Retinal pigment epithelial cell (primary cell): Measurements from ENCODE around the gene LRIG2.

Source experiments
- DNase-seq: peaks from one replicate; pipeline ENCODE4 v3.0.0-alpha.2; 2010; ENCODE audit warnings: low read depth
- H3K4me3 ChIP-seq: 2 replicates; pipeline ENCODE4 v1.5.1; 2011; ENCODE audit warnings: mild to moderate bottlenecking, low read length, control low read depth, moderate library complexity
- TF ChIP-seq, protein P1 (sequence below): conservative IDR thresholded peaks from 2 replicates; pipeline ENCODE4 v1.5.1; 2011; ENCODE audit warnings: low read depth, low read length, control low read depth, inconsistent platforms

LRIG2 gene

DNA sequence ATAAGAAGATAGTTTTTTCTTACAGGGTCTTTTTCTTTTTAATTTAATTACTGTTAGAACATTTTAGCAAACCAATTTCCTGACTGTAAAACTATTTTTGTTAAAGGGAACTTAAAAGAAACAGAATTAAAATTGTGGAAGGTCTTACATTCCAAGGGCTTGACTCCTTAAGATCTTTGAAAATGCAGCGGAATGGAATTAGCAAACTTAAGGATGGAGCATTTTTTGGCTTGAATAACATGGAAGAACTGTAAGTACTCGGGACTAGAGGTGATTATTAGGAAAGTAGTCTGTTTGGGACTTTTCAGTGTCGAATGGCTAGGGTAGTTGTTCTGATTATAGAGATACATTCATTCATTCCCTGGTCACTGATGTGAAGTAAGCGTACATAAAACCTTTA lies 21.5 kb downstream of the LRIG2 start:
- no peak overlapping the region for H3K4me3 ChIP-seq
- TF ChIP-seq, protein P1, sequence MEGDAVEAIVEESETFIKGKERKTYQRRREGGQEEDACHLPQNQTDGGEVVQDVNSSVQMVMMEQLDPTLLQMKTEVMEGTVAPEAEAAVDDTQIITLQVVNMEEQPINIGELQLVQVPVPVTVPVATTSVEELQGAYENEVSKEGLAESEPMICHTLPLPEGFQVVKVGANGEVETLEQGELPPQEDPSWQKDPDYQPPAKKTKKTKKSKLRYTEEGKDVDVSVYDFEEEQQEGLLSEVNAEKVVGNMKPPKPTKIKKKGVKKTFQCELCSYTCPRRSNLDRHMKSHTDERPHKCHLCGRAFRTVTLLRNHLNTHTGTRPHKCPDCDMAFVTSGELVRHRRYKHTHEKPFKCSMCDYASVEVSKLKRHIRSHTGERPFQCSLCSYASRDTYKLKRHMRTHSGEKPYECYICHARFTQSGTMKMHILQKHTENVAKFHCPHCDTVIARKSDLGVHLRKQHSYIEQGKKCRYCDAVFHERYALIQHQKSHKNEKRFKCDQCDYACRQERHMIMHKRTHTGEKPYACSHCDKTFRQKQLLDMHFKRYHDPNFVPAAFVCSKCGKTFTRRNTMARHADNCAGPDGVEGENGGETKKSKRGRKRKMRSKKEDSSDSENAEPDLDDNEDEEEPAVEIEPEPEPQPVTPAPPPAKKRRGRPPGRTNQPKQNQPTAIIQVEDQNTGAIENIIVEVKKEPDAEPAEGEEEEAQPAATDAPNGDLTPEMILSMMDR = no peak
- no peak for DNase-seq

DNA sequence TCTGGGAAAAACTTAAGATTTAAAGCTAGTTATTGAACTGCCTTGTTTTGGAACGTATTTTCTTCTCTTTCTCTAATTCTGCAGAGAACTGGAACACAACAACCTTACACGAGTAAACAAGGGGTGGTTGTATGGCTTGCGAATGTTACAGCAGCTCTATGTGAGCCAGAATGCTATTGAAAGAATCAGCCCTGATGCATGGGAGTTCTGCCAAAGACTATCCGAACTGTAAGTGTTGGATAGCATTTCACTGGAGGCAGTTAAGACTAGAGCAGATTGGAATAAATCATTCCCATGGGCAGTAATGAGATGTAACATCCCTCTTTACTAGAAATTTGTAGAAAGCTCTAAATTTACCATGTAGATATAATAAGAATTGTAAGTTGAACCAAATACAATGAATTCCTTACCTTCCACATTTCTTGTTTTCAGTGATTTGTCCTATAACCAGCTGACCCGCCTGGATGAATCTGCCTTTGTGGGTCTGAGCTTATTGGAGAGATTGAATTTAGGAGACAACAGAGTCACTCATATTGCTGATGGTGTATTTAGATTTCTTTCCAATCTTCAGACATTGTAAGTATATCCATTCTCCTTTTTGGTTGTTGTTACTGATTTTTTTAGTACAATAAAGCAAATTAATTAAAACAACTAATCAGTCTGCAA lies 22.9 kb downstream of the LRIG2 start:
- no peak for DNase-seq
- H3K4me3 ChIP-seq = no peak overlapping the region
- TF ChIP-seq, protein P1 = no peak

DNA sequence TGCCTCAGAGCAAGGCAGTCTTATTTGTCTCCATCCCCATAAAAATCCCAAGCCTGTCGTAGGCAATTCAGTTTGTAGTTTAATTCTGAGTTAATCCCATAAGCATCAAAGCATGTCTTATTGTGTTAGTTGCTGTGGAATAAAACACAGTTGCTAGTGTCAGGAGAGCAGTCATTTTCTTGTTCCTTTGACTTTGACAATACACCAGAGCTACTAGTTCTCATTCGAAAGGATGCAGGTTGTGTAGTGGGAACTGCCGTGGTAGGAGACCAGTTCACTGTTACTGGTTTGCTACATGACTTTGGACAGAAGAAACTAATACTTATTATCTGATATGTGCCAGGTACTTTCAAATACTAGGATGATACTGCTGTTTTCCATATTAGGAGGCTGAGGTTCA lies 23.5 kb downstream of the LRIG2 start:
- H3K4me3 ChIP-seq = no peak overlapping the region
- DNase-seq = no peak
- TF ChIP-seq, protein P1 = no peak

DNA sequence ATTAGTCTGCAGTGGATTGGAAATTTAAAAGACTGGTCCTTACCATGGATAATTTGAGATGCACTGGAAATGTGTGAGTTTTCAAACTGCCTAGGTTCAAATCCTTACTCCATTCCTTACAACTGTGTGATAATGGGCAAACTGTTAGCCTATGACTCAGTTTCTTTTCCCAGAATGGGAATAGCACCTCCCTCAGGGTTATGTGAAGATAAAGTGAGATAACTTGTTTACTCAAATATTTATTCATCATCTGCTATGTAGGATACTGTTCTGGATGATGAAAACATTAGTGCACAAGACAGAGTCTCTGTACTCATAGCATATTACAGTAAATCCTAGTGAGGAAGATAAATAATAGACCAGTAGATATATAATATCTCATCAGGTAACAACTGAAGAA lies 28.6 kb downstream of the LRIG2 start:
- no peak for DNase-seq
- H3K4me3 ChIP-seq = no peak overlapping the region
- TF ChIP-seq, protein P1 = no peak

DNA sequence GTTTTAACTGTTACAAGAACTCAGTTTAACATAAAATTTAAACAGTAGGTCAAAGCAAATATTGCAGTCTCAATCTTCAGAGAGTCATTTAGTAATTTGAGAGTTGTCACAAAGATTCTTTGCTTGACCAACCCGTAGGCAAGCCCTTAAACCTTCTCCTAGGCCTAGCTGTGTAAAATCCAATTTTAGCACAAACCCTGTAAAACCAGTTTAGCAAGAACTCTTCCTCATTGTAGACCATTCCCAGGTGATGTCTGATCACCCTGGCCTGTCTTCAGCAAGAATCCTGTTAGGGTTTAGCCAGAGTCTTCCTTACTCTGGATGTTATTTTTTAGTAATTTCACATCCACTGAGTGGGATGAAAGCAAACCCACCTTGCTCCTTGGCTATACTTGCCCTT lies 30.1 kb downstream of the LRIG2 start:
- no peak overlapping the region for H3K4me3 ChIP-seq
- TF ChIP-seq, protein P1 = no peak
- DNase-seq = no peak

DNA sequence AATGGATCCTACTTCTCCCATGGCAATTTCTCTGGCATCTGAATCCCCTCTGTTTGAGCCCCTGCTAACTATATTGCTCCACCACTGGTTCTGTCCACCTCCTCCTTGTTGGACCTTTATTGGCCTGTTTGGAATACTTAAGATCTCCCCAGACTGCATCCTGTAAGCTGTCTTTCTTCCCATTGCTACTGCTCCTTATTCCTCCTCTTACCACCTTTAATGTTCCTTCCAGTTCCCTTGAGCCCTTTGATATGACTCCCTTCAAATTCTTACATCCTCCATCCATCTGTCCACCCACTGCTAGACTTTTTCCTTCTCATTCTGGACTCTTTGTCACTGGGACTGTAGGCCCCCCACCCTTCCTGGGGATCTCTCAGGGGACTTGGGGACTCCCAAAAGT lies 31.0 kb downstream of the LRIG2 start:
- H3K4me3 ChIP-seq = no peak overlapping the region
- TF ChIP-seq, protein P1 = no peak
- no peak for DNase-seq

DNA sequence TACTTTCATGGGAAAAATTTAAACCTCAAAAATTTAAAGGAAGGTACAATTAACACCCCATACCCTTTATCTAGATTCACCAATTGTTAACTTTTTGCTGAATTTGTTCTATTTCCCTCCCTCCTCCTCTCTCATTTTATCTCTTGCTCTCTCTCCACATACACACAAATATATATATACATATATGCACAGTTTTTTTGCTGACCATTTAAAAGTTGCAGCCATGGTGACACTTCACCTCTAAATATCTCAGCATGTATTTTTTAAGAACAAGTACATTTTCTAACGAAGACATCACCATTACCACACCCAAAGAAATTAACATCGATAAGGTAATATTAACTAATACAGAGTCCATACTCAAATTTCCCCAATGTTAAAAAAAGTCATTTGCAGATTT lies 33.9 kb downstream of the LRIG2 start:
- H3K4me3 ChIP-seq = no peak overlapping the region
- TF ChIP-seq, protein P1 = no peak
- no peak for DNase-seq
